RPMI8226 (cell line): ENCODE data around the gene SCUBE1.

Experiments used
- DNase-seq: peaks from one replicate; pipeline ENCODE4 v3.0.0-alpha.2; 2015

The SCUBE1 gene

DNA sequence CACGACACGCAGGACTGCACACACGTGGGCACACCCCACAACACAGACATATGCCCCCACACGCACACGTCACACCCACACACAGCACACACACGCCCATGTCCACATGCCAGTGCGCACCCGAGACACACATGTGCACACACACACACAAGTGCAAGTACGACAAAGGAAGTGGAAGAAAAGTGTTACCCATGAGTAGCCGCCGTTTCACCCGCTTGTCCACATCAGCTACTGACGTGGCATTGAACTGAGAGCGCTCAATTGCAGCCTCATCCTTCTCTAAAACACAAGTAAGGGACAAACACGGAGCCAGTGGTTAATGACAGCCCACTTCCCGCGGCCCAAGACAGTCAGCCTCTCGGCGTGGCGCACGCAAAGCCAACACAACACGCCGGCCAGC lies 87.9 kb downstream of the SCUBE1 start:
- DNase-seq, result no peak

DNA sequence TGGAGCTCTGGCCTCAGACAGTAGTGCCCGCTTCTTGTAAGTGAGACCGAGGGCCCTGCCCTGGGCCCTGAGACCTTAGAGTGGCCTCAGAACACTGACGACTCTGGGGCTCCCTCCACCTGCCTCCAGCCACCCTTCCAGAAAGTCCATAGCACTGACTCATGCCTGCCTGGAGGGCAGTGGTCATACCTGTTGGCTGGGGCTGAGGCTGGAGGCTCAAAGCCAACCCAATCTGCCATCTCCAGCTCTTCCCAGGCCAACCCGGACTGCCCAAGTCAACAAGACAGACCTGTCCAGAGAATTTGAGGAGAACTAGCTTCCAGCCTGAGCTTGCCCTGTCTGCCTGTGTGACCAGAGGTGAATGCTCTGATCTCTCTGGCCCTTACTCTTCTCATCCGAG lies 89.3 kb downstream of the SCUBE1 start:
- DNase-seq, result no peak

DNA sequence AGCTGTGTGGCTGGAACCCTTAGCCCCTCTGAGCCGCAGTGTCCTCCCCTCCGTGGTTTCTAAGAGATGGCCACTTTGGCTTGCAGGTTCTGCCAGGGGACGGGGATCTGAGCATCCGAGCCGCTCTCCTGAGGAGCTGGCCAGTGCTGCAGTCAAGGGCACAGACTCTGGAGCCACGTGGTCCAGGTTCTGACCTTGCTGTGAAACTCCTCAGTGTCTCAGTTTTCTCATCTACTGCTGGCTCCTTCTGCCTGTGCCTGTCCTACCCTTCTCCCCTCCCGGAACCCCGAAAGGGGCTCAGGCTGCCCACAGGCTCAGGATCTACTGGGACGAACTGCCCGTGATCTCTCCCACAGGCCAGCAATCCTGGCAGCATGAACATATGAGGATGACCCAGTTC lies 90.9 kb downstream of the SCUBE1 start:
- DNase-seq, result no peak

DNA sequence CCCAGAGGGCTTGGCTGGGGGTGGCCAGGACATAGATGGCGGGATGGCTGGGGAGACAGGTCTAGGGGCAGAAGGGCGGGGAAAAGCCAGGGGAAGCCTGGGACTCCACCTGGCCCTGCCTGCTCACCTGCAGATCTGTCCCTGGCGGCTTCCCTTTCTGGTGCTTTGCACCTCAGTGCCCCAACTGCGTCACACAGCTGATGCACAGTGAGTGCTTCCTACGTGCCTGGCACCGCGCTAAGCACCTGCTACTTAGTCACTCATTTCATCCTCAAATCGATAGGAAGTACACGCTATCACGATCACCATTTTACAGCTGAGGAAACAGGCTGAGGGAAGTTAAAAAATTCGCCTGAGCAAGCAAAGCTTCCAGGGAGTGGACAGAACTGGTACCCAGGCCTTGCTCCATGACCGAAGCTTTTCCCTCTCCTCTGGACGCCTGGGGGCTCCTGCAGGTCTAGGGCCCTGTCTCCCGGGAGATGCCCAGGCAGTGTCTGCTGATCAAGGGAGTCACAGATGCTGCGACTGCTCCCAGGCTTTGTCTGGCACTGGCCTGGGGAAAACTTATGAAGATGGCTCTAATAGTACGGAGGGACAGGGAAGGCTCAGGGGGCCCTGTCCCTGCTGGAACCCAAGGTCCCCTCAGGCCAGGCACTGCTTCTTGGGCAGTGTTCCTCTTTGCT lies 93.2 kb downstream of the SCUBE1 start:
- DNase-seq, result no peak

DNA sequence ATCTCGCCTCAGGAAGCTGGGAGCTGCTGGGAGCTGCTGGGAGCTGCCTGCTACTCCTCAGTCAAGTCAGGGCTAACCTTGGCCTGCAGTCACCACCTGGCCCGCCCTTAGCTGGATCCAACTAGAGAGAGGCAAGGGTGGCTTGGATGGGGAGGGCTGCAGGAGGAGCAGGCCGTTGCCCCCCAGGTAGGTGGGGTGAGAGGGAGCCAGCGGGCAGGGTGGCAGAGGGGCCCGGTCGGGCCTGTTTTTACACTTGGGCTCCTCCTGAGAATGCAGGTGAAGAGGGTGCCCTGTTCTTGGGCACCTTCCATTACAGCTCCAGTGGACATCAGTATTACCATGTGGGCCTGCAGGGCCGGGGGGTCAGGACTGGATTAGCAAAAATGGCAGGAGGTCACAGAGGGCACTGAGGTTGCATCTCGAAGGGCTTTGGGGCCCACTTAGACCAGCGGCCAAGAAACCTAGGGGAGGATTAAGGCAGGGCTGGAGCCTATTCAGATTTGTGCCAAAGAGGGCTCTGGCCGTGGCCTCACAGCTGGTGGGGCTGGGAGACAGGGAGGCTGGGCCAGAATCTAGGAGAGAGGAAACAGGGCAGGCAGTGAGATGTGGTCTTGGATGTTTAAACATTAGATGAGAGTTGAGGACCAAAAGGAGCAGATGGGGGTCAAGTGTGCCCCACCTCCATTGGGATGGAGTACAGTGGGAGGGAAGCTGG lies 95.5 kb downstream of the SCUBE1 start:
- DNase-seq, result no peak

DNA sequence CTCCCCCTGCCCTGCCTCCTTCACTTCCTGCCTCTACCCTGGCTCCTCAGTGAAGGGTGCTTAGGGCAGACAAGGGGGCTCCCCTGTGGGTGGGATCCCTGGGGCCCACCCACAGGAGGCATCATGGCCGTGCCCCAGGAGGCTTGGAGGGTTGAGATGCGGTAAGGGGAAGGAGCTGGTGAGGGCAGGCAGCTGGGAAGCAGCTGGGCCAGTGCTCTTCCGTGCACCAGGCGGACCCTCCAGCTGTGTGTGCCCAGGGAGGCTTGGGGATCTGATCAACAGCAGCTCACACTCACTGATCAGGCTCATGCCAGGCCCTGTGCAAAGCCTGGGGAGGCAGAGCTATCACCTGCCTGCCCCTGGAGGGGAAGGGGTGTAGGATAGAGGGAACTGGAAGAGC lies 97.0 kb downstream of the SCUBE1 start:
- no peak for DNase-seq

DNA sequence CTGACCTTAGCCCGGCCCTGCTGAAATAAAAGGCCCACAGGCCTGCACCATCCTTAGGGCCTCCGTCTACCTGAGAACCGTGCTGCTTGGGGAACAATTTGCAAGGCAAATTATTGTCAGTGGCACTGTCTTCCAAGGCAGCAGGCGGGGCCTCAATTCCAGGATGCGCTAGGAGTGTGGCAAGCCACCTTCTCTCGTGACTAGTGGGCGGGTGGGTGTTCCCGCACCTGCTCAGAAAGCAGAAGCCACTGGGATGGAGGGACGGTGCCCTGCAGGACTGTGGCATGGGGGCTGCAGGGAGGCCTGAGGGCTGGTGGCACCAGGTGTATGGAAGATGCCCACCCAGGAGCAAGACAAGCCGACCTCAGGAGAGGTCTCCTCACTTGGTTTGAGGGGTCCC lies 97.5 kb downstream of the SCUBE1 start:
- DNase-seq, result no peak

DNA sequence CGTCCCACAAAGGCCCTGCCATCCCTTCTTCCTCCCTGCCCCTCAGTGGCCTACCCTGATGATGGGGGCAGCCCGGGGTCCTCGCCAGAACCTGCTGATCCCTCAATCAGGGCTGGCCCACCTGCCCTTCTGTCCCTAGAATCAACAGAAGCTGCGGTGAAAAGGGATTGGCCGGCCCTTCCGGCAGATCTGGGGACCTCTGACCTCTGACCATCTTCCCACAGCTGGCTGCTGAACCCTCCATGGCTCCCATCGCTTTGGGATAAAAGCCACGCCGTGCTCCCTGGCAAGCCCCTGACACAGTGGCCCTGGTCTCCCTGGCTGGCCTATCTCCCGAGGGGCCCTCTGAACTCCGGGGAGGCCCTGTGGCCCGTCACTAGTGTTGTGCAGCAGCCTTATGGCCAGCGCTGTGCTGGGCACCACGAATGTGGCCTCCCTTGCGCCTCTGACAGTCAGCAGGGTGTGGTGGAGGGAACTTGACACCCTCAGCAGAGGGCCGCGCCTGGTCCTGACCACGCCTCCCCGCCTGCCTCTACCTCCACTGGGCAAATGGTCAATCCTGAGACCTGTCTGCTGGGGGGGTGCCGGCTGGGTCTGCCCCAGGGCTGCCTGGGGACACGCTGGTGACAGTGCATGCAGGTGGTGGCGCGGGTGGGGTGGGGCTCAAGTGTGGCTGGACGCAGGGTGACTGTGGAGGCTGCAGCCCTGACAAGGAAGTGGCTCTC lies 98.2 kb downstream of the SCUBE1 start:
- no peak for DNase-seq

DNA sequence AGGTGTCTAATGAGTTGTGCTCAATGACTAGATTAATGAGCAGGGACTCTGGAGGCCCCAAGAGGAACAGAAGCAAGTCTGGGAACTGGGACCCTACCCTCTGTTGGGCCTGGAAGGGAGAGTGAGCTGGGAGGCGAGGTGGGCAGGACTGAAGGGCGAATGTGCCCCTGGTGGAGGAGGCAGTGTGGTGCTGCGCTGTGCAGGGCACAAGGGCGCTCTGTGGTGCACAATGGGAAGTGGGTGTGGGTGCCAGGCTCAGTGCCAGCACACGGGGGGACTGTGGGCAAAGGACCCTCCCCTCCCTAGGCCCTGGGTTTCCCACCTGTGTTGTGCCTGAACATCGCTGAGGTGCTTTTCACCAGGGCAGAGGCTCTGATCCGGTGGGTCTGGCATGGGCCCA lies 98.8 kb downstream of the SCUBE1 start:
- DNase-seq, result no peak

DNA sequence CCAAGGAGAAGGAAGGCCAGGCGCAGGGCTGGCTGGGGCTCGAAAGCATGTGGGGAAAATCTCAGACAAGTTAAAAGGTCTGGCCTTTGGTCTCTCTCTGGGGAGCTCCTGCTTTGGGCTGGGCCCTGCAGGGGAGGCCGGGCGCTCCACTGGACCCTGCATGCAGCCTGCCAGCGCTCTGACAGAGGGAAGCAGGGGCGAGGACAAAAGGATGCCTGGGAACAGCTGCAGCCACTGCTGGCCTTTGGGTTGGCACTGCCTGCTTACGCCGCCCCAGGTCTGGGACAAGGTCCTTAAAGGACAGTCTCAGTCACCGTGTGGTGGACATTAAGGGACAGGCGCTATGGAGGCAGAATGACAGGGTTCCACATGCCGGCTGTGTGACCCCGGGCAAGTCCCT lies 99.8 kb downstream of the SCUBE1 start:
- DNase-seq, result no peak

DNA sequence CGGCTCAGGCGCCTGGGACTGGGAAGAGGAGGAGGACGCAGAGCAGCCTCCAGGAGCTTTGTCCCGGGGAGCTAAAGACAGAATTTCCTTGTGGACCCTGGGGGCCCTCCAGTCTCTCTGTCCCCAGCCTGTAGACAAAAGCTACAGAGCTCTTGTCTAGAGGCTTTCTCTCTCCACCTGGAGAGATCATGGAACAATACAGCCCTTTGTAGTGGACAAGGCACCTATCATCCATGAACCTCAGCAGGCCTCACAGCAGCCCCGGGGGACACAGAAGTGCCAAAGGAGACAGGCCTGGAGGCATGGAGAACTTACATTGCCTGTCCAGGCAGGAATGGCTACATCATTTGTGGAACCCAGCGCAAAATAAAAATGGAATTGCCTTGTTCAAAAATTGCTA lies 100.5 kb downstream of the SCUBE1 start:
- DNase-seq, result no peak

DNA sequence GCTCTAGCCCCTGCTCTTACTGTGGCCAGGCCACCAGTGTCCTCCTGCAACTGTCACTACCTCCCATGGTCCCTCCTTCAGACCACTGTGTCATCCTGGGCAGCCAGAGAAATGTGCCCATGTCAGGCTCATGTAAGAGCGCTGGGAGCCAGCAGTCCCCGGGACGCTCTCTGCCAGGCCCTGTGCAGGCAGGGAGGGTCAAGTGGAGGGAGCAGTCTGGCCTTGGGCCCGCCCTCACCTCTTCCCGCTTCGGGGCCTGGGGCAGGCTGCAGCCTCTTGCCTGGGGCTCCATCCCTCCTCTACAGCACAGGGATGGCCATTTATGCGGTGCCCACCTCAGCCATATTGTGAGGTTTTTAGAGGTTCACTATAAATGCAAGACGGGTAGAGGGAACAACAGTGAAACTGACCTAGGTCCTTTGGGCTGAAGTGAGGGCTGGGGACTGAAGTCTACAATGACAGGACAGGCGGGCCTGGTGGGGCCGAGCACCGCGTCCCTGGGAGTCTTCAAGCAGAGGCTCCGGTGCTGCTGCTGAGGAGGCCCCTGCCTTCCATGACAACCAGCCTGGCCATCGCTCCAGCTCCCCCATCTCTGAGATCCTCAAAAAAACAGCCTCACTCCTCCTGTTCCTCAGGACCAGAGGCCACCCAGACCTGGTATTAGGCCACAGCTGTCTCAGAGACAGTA lies 101.3 kb downstream of the SCUBE1 start:
- no peak for DNase-seq

DNA sequence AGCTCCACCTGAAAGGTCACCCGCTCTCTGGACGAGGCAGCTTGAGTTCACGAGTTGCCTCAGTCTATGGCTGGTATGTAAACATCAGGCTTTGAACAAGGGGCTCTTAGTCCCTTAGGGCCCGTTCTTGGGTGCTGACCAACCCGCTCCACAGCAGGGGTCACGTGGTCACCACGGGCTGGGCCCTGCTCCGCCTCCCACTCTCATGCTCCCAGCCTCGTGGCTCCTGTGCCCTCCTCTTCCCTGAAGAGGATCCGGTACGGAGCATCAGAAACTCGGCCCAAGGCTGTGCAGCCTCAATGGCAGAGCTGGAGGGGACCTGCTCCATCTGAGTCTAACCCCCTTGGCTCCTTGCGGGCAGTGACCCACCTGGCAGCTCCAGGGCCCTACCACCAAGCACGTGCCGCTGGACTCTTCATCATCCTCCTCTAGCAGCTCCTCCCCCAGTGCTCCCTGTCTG lies 102.0 kb downstream of the SCUBE1 start:
- DNase-seq, result no peak

DNA sequence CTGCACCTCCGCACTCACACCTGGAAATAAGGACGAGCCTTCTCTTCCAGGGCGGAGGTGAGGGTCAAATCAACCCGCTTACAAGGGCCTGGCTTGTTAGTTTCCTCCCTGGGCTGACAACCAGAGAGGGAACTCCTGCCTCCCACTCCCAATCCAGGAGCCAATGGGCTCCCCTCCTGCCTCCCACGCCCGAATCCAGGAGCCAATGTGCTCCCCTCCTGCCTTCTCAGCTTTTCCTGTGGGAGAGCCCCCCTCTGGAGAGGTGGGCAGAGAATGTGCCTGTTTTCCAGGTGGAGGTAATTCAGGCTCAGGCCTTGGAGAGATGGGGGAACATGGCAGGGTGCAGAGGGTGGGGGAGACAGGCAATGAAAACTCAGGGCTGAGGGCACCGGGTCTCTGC lies 102.6 kb downstream of the SCUBE1 start:
- no peak for DNase-seq

DNA sequence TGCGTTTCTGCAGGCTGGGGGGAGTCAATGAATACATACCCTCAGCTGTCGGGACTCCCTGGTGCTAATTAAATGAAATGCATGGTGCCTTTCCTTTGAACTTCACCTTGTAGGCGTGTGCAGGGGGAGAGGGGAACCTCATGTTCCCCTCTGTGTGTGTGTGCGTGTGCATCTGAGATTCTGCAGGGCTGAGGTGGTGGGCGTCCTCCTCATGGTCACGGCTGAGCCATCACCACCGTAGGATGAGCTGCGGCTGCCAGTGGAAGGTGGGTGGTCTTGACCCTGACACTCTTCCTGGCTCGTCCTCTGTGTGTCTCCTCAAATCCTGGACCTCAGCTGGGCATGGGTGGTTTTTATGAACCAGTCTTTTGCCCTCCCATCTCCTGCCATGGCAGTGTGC lies 103.2 kb downstream of the SCUBE1 start:
- DNase-seq, result no peak

DNA sequence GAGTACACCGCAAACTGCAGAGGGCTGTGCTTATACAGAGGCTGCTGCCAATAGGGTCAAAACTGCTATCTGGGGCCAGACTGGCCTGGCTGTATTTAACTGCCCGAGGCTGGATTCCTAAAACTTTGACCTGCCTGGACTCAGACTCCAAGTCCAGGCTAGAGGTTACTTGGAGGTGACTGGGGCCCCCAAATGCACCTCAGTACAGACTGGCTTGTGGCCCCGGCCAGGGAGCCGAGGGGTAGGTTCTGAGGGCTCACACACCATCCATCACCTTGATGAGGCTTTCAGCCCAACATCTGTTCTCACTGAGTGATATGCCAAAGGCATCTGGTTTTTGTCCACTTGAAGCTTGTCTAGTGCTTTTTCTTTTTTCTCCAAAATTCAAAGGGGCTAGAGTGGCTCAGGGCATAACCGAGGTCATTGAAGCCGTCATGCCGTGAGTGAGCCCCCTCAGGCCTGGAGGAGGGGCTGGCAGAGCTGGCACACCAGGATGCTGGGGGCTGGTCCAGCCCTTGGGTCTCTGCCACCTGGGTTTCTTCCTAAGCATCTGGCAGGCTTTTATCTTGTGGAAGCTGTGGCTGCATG lies 103.9 kb downstream of the SCUBE1 start:
- no peak for DNase-seq

DNA sequence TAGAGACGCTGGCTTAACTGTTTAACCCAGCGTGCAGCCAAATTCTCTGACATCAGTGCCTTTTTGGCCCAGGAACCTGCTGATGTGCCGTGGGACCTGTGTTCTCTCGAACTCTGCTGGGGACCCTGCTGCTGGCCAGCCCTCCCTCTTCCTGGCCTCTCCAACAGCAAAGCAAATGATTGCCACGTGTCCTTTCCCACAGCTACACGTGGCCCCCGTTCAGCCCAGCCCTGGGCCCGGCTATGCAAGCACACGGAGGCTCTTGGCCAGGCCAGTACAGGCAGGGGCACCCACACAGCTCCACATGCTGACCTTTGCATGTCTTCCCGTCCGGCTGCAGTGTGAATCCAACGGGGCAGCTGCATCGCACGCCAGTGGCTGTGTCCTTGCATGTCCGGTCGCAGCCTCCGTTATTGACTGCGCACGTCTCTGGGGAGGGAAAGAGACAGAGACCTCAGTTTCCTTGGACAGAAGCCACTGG lies 104.6 kb downstream of the SCUBE1 start:
- no peak for DNase-seq

DNA sequence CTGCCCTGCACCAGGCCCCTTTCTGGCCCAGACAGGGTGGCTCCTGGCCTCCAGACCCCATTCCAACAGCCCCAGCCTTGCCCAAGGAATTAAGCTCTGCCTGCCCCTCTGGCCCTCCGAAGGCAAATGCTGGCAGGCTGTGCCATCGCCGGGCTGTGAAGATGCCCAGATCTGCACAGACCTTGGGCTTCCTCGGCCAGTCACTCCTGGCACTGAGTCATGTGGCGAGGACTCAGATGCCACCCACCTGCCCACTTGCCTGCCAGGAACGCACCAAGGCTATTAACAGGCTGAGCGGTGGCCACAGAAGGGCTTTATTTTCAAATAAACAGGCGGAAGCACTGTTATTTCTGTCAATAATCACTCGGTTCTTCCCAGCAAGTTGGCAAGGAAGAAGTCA lies 105.9 kb downstream of the SCUBE1 start:
- DNase-seq, result no peak

DNA sequence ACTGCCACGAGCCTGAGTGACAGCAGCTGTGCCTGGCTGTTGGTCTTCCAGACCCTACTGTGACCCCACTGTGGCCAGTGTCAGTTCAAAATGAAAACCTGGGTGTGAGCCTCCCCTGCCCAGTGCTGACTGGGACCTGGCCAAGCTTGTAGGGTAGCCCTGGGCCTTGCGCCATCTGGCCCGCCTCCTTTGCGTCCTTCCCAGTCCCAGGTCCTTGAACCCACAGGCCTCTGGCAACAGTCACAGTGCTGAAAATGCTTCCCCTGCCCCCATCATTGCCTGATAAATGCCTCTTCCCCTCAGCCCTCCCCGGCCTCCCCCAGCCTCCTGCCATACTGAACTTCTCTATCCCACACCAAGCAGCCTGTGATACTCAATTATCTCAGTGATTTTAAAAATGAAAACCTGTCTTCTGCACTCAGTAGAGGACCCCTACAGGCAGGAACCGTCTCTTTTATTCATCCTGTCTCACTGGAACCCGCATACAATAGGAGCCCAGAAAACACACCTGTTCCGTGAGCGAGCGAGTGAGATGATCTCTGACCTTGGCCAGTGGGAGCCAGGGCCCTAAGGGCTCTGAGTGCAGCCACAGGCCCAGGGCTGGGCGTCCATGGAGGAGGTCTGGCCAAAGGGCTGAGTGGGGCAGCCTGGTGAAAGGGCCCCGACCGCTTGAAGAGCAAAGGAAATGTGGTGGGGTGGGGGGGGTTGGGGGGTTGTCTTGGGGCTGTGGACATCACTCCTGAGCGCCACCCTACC lies 106.6 kb downstream of the SCUBE1 start:
- peak; percentile 58 for DNase-seq

DNA sequence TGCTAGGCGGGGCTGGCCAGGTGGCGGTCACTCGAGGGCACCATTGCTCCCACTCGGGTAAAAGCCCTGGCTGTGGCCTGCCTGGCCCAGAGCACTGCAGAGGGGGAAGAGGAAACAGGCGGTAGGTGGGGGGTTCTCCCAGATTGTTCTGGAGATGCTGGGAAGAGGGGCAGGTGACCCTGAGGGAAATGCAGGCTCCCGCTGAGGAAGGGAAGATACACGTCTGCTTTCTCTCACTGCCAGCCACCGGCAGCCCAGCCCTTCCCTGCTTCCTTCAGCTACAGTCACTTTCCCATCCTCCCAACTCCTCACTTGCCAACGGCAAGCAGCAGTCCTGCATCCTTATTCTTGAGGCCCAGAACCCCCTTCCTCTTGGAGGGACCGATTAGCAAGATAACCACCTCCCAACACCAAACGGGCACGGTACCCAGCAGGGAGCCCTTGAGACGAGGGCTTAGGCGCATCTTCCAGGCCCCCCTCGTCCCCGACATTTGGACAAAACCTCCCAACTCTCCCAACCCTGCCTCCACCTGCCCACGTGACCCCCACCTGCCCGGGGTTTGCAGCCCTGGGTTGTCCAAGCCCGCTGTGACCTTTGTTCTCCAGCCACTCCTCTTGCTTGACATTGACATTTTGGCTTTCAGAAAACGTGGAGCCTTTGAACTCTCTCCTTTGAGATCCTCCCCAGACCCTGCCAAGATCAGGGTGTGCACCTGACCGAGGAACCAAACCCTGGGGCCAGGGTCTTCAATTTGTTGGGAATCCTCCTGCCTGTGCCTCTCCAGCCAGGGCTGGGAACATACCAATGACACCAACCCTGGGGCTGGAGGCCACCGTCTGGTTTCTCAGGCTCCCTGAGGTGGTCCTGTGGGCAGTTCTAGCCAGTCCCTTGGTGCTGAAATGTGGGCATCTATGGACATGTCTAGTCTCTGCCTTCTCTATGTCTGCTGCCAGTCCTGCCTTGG lies 107.4 kb downstream of the SCUBE1 start:
- DNase-seq, result no peak
